Smooth muscle cell of bladder (primary cell): Measurements from ENCODE around the gene PAWR. TPM values are rescaled to one million over a fixed set of nuclear protein-coding genes. Genes with fewer than 3 reads are reported as not detected.

Experiments
- total RNA-seq: library from RNA; depleted of rRNA; stranded (reverse); fragments of >200 nt; gene quantifications from 2 replicates; pipeline ENCODE4 v1.2.3, GENCODE V29; 2014

PAWR gene
- 15.5 and 31.5 TPM in 2 replicates for total RNA-seq

GRCh38 chr12:79690638-79691510, at the start of gene PAWR:
TSS of gene PAWR (minus strand) at chr12:79690964. CDS start at chr12:79690244, 720 bp downstream.

Other genes starting within 250 kb of the PAWR start
- gene PPP1R12A, start 244.1 kb upstream of the PAWR start, total RNA-seq = 115 and 123 TPM in 2 replicates